ELR (cell line): Measurements from ENCODE around the gene NPFF.

Experiments used
- DNase-seq: peaks from one replicate; pipeline ENCODE4 v3.0.0-alpha.2; 2015; ENCODE audit warnings: low read depth

Gene NPFF

GRCh38 chr12:53476769-53477209, 30.5 kb downstream of the NPFF start:
- peak; percentile 67 for DNase-seq

DNA sequence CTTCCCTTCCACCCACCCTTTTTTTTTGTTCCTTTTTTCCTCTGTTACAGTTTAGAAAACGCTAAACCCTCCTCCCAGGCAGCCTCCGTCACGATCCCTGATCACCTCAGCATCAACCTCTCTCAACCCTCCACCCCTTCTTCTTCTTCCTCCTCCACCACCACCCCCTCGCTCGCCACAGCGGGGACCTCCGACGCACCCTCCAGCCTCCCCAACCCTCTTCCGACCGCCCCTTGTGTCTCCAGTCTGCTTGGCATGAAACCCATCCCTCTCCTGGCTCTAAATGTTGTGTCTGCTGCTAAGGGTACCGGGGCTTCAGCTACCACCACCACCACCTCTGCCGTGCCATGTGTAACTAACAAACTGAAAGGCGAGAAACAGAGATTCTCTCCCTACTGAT, 32.5 kb downstream of the NPFF start:
- DNase-seq: no peak

DNA sequence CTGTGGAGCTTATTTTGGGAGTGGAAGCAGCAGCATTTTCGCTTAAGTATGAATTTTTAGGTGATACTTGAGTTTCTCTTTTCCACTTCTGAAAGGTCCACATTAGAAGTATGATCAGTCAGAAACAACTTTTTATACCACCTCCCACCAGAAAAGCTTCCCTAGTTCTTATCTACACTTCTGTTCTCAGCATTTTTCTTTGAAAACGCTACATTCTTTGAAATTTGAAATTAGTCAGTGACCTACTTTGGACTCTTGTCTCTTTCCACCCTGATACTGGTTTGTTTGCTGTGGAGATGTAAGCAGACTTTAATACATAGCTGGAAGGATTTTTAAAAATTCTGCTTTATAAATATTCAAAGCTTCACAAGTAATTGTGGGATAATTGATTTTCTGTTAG, 33.2 kb downstream of the NPFF start:
- no peak for DNase-seq

GRCh38 chr12:53472056-53472582, 35.2 kb downstream of the NPFF start:
- DNase-seq: no peak

DNA sequence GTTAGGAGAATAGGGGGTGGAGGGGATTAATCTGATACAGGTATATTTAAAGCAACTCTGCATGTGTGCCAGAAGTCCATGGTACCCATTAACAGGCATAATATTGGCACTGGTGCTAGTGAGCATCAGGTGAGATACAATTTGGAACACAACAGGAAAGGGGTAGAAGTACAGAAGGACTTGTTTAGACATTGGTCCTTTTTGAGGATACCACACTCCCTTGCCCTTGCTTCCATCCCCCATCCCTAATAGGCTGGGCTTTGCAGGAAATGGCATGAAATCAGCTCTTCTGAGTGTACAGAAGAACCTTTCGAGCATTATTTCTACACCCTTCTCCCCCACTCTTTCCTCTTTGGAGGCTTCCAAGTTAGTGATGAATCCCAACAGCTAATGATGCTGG, 39.0 kb downstream of the NPFF start:
- no peak for DNase-seq

DNA sequence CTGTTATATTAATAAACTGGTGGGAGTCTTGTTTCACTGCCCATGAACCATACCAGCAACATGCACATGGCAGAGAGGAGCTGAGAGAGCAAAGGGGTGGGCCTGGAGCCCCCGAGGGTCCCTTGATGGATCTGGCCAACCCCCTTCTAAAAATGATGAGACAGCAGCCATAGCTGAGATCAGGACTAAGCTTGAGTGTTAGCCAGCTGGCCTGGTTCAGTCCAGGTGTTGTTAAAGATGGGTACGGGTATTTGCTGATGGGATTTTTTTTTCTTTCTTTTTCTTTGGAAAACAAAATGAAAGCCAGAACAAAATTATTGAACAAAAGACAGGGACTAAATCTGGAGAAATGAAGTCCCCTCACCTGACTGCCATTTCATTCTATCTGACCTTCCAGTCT, 39.4 kb downstream of the NPFF start:
- no peak for DNase-seq

GRCh38 chr12:53467082-53467481, 40.2 kb downstream of the NPFF start:
- no peak for DNase-seq

DNA sequence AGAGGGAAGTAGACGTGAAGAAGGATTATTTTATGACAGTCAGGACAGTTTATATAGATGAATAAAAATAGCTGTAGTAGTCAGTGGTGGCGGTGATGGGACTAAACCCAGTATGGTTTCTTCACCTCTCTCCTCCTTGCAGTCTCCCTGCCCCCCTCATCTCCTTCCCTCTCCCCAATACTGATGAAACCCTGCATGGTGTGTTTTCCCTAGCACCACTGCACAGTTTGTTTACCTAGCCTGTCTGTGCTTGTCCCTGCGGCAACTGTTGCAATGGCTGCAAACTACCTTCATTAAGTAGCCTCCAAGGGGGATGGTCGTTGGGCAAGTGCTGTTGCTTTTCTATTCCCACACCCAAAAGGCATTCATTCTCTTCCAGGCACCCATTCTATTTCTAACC, 40.6 kb downstream of the NPFF start:
- no peak for DNase-seq

DNA sequence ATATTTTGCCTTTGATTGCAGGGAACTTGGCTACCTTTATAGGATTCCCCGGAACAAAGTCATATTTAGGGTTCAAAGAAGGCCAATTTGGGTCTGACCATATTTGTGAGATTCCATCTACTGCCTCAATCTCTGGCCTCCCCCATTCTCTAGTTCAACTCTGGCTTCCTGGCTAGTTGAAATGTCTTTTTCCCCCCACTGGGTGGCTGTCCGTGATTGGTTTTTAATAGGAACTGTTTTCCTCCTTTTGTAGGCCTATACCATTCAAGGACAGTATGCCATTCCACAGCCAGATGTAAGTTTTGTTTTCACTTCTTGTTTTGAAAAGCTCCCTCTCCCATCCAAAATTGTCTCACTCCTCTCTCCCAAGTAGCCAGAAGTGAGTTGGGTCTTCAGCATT, 41.6 kb downstream of the NPFF start:
- DNase-seq: no peak

- no peak for DNase-seq
These were observed 42.4 kb downstream of the NPFF start for GRCh38 chr12:53464685-53465418.

GRCh38 chr12:53463802-53464560, 43.3 kb downstream of the NPFF start:
- DNase-seq: no peak

DNA sequence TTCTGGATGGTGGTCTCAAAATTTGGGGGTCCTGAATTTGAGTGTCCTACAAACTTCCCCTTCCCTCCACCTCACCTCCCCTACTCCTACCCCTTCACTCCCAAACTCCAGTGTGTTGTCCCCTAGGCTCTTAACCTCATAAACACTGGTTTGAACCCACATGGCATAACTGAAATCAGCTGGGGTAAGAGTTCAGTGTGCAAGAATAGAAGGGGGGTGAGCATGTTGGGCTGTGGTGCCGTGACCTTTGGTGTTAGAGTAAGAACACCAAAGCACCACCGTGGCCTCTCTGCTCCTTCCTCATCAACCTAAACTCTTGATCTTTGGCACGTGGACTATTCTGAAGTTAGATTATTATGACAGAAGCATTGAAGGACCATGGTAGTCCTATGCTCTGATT, 44.3 kb downstream of the NPFF start:
- no peak for DNase-seq

DNA sequence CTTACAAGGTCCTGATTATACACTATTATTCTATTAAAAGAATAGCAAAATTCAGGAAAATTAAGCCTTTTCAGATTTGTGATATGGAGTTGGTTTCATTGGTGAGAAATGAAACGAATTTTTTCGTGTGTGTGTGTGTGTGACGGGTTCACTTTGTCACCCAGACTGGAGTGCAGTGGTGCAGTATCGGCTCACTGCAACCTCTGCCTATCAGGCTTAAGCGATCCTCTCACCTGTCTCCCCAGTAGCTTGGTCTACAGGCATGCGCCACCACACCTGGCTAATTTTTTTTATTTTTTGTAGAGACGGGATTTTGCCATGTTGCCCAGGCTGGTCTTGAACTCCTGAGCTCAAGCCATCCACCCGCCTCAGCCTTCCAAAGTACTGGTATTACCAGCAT, 45.7 kb downstream of the NPFF start:
- no peak for DNase-seq

- no peak for DNase-seq
These were observed 46.2 kb downstream of the NPFF start for GRCh38 chr12:53461059-53461458.

GRCh38 chr12:53459097-53459496, 48.2 kb downstream of the NPFF start:
- no peak for DNase-seq
